K562 (cell line): ENCODE measurements around the gene MYCBP2.

Experiments used
- MXI1 ChIP-seq: IDR thresholded peaks from 2 replicates; pipeline ENCODE4 v1.6.1; 2011; ENCODE audit warnings: low read depth, mild to moderate bottlenecking, improper control_type of control experiment, low read length
- NCOR1 ChIP-seq: fragments of 450-650 bp; IDR thresholded peaks from 2 replicates; pipeline ENCODE4 v1.6.1; 2016; ENCODE audit warnings: mild to moderate bottlenecking, moderate library complexity
- NR2C1 ChIP-seq, 2 experiments: fragments of 450-650 bp; IDR thresholded peaks; 2 replicates each; pipeline ENCODE4 v1.6.1; 2017; ENCODE audit warnings: mild to moderate bottlenecking in 2 of 2, antibody characterized with exemption in 1 of 2, inconsistent platforms in 1 of 2, missing compliant biosample characterization in 1 of 2, missing genetic modification characterization in 1 of 2
- POLR2A ChIP-seq: fragments of 450-650 bp; conservative IDR thresholded peaks from 2 replicates; pipeline ENCODE4 v1.6.1; 2016
- PYGO2 ChIP-seq: fragments of 450-650 bp; IDR thresholded peaks from 2 replicates; pipeline ENCODE4 v1.6.1; 2016; ENCODE audit warnings: mild to moderate bottlenecking, missing genetic modification characterization, moderate library complexity, missing compliant biosample characterization
- SIN3A ChIP-seq, 2 experiments: fragments of 150-350 bp in 1 of 2; IDR thresholded peaks; 2 replicates each; pipeline ENCODE4 v1.6.1; 2011 to 2016; ENCODE audit warnings: borderline replicate concordance in 2 of 2, low read depth in 2 of 2, low read length in 2 of 2, mild to moderate bottlenecking in 2 of 2, moderate library complexity in 2 of 2; ENCODE audit not compliant: control insufficient read depth in 1 of 2
- TF ChIP-seq, protein P1 (sequence below): fragments of 250-450 bp; sonication (Bioruptor Pico); IDR thresholded peaks from 2 replicates; pipeline ENCODE4 v1.5.0; 2020; ENCODE audit warnings: mild to moderate bottlenecking, borderline replicate concordance
- TF ChIP-seq, protein P2 (sequence below), 3 experiments: IDR thresholded peaks in 2 of 3; conservative IDR thresholded peaks in 1 of 3; 2 replicates each; pipeline ENCODE4 v1.5.1; 2011 to 2012; ENCODE audit warnings: low read length in 3 of 3, mild to moderate bottlenecking in 3 of 3, control low read depth in 2 of 3, improper control_type of control experiment in 1 of 3, inconsistent platforms in 1 of 3, low read depth in 1 of 3, mixed read lengths in 1 of 3, moderate library complexity in 1 of 3; ENCODE audit not compliant: insufficient read depth in 2 of 3

DNA sequence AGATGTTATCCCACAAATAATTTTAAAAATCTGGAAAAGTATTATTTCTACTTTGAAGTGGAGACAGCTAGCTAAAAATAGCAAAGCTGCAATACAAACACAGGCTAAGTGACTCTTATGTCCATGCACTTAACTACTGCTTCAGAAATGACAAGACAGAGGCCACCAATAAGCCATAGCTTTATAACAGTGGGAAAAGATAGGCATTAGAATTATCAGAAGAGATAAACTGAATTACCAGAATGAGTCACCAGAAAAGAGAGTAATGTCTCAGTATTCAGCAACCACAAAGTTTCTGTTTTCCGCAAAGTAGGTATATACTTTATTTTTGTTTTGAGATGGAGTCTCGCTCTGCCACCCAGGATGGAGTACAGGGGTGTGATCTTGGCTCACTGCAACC lies 317.9 kb downstream of the MYCBP2 start:
- TF ChIP-seq PYGO2 (no peak), POLR2A (no peak), SIN3A (IDR thresholded peaks at IDR 0.05; ENCODE audit: borderline replicate concordance in 2 of 2, control insufficient read depth in 1 of 2, low read depth in 2 of 2, low read length in 2 of 2) (no peak), MXI1 (no peak), NCOR1 (no peak), NR2C1 (IDR thresholded peaks at IDR 0.05) (no peak), NR2C1 (tag; IDR thresholded peaks at IDR 0.05) (no peak)
- TF ChIP-seq, protein P1, sequence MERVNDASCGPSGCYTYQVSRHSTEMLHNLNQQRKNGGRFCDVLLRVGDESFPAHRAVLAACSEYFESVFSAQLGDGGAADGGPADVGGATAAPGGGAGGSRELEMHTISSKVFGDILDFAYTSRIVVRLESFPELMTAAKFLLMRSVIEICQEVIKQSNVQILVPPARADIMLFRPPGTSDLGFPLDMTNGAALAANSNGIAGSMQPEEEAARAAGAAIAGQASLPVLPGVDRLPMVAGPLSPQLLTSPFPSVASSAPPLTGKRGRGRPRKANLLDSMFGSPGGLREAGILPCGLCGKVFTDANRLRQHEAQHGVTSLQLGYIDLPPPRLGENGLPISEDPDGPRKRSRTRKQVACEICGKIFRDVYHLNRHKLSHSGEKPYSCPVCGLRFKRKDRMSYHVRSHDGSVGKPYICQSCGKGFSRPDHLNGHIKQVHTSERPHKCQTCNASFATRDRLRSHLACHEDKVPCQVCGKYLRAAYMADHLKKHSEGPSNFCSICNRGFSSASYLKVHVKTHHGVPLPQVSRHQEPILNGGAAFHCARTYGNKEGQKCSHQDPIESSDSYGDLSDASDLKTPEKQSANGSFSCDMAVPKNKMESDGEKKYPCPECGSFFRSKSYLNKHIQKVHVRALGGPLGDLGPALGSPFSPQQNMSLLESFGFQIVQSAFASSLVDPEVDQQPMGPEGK (CRISPR knock-in tag), result no peak
- TF ChIP-seq, protein P2, sequence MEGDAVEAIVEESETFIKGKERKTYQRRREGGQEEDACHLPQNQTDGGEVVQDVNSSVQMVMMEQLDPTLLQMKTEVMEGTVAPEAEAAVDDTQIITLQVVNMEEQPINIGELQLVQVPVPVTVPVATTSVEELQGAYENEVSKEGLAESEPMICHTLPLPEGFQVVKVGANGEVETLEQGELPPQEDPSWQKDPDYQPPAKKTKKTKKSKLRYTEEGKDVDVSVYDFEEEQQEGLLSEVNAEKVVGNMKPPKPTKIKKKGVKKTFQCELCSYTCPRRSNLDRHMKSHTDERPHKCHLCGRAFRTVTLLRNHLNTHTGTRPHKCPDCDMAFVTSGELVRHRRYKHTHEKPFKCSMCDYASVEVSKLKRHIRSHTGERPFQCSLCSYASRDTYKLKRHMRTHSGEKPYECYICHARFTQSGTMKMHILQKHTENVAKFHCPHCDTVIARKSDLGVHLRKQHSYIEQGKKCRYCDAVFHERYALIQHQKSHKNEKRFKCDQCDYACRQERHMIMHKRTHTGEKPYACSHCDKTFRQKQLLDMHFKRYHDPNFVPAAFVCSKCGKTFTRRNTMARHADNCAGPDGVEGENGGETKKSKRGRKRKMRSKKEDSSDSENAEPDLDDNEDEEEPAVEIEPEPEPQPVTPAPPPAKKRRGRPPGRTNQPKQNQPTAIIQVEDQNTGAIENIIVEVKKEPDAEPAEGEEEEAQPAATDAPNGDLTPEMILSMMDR (IDR thresholded peaks at IDR 0.05 in 2 of 3, conservative IDR thresholded peaks at IDR 0.05 in 1 of 3; ENCODE audit: insufficient read depth in 2 of 3, low read depth in 1 of 3, low read length in 3 of 3), result no peak
